COR-L47 (cell line): ENCODE measurements around the gene PNMA8C.
"Not testable (repeated sequence)": the region's sequence is repeated elsewhere in the genome, so short reads cannot be mapped to it uniquely, and the experiment has no call there.

Experiments used
- DNase-seq: peaks from one replicate; lab custom pipeline; 2025; lab: John Stamatoyannopoulos, UW

PNMA8C gene

GRCh38 chr19:46388311-46389095, 40.2 kb downstream of the PNMA8C start:
- DNase-seq = no peak

DNA sequence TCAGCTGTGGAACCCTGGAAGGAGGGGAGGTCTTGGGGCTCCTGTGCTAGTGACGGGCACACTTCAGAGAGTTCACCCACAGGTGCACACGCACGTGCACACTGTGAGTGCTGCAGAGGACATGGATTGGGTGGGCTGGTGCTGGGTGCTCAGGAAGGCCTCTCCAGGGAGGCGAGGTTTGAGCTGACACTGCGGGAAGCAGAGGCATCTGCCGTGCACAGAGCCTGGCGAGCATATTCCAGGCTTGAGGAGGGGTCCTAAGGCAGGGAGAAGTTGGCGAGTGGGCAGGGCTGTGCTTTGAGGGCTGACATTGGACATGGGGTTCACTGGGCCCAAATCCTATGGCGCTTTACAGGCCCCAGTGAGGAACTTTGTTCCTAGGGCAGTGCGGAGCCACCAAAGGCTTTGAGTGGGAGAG, 41.0 kb downstream of the PNMA8C start:
- no peak for DNase-seq

- DNase-seq = no peak
Measured at GRCh38 chr19:46386996-46387712, 41.6 kb downstream of the PNMA8C start.

- DNase-seq = no peak
Measured at GRCh38 chr19:46386151-46386550, 42.6 kb downstream of the PNMA8C start.

- no peak for DNase-seq
Measured at GRCh38 chr19:46385636-46386035, 43.1 kb downstream of the PNMA8C start.

- DNase-seq = no peak
Measured at GRCh38 chr19:46384396-46384795, 44.3 kb downstream of the PNMA8C start.

DNA sequence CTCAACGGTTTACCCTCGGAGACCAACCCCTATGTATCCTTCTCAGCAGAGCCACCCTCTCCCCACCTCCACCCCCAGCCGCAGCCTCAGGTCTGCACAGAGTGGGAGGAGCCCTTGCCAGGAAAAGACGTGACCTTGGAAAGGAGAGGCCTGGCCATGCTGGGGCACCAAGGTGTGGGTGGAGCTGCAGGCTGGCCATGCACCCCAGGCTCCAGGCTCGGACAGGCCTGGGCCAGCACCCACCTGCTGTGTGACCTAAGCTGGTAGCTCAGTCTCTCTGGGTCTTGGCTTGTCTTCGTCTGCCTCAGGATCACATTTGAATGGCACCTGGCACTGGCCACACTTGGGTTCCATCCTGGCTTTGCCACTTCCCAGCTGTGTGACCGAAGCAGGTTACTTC, 44.9 kb downstream of the PNMA8C start:
- no peak for DNase-seq

DNA sequence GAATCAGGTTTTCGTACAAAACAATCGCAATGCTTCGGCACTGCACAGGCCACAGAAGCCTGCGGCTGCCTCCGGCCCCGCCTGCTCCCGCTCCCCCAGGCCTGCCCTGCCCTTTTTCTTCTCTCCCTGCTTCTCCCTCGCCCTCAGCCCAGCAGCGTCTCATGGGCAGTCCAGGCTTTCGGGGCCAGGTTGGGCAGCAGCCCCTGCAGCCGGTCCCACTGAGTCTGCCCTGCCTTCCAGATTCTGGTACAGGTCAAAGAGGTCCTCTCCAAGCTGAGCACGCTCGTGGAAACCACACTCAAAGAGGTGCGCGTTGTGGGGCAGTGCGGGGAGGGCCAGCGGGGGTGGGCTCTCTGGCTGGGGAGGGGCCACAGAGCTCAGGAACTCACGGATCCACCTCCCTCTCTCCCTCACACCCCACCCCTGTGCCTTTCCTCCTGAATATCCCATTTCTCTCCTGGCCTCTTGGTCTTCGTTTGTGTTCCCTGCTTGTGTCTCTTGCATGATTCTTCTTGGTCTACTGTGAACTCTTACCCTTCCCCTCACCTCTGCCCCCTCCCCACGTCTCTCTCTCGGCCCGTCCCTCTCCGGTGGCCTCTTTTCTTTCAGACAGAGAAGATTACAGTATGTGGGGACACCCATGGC, 45.4 kb downstream of the PNMA8C start:
- DNase-seq = no peak

GRCh38 chr19:46381756-46382345, 46.9 kb downstream of the PNMA8C start:
- DNase-seq = no peak

- DNase-seq = no peak
Measured at GRCh38 chr19:46381346-46381745, 47.4 kb downstream of the PNMA8C start.

DNA sequence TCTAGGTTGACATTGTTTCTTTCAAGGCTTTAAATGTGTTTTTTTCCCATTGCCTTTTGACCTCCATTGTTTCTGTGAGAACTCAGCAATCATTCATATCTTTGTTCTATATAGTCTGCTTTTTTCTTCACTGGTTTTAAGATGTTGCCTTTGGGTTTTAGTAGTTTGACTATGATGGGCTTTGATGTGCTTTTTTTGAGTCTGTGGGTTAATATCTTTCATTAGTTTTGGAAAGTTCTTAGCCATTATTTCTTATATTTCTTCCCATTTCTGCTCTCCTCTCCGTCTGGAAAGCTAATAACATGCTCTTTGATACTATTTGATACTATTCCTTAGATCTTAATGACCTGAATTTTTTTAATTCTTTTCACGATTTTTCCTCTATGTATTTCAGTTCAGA, 48.0 kb downstream of the PNMA8C start:
- no peak for DNase-seq

DNA sequence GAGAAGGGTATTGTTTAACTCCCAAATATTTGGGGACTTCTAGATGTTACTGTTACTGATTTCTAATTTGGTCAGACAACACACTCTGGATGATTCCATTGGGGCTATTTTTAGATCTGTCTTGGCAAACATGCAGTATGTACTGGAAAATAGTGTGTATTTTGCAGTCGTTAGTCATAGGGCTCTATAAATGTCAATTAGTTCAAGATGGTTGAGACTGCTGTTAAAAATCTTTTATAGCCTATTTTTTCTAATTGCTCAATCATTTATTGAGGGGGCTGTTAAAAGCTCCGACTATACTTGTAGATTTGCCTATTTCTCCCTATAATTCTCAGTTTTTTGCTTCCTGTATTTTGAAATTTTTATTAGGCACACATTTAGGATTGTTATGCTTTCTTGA, 50.5 kb downstream of the PNMA8C start:
- no peak for DNase-seq

- no peak for DNase-seq
Measured at GRCh38 chr19:46376241-46377153, 52.2 kb downstream of the PNMA8C start.

- not testable (repeated sequence) for DNase-seq
Measured at GRCh38 chr19:46375476-46376067, 53.2 kb downstream of the PNMA8C start.
